Type B pancreatic cell (in vitro differentiated cells): Measurements from ENCODE around the gene VCX2. TPM values are rescaled to one million over a fixed set of nuclear protein-coding genes. Genes with fewer than 3 reads are reported as not detected.
"Not testable (repeated sequence)": the region's sequence is repeated elsewhere in the genome, so short reads cannot be mapped to it uniquely, and the experiment has no call there.

Experiments used
- DNase-seq: peaks from one replicate; pipeline ENCODE4 v3.0.0; 2021; ENCODE audit warnings: mixed read lengths; ENCODE audit not compliant: unreplicated experiment; ENCODE audit errors: extremely low spot score
- H3K27ac Mint-ChIP-seq: 2 replicates; pipeline ENCODE4 v1.8.0; 2021; ENCODE audit warnings: mild to moderate bottlenecking, mixed read lengths
- H3K27me3 Mint-ChIP-seq: 2 replicates; pipeline ENCODE4 v1.8.0; 2021; ENCODE audit warnings: mixed read lengths
- H3K36me3 Mint-ChIP-seq: 2 replicates; pipeline ENCODE4 v1.8.0; 2021; ENCODE audit warnings: mixed read lengths
- H3K4me1 Mint-ChIP-seq: one replicate; pipeline ENCODE4 v1.8.0; 2021; ENCODE audit warnings: mixed read lengths; ENCODE audit not compliant: unreplicated experiment
- H3K4me3 Mint-ChIP-seq: 2 replicates; pipeline ENCODE4 v1.8.0; 2021; ENCODE audit warnings: mild to moderate bottlenecking, mixed read lengths
- H3K9me3 Mint-ChIP-seq: 2 replicates; pipeline ENCODE4 v1.8.0; 2021; ENCODE audit warnings: mixed read lengths
- total RNA-seq: library from RNA; stranded (reverse); gene quantifications from 2 replicates; pipeline ENCODE4 v1.2.1, GENCODE V29; 2021; ENCODE audit warnings: low replicate concordance
- TF ChIP-seq, protein P1 (sequence below): fragments of 200-600 bp; sonication (generic); conservative IDR thresholded peaks from 2 replicates; pipeline ENCODE4 v1.5.0; 2021; ENCODE audit warnings: antibody characterized with exemption, mild to moderate bottlenecking

VCX2 gene
- total RNA-seq, 1 donor from 2014 or later: not detected

DNA sequence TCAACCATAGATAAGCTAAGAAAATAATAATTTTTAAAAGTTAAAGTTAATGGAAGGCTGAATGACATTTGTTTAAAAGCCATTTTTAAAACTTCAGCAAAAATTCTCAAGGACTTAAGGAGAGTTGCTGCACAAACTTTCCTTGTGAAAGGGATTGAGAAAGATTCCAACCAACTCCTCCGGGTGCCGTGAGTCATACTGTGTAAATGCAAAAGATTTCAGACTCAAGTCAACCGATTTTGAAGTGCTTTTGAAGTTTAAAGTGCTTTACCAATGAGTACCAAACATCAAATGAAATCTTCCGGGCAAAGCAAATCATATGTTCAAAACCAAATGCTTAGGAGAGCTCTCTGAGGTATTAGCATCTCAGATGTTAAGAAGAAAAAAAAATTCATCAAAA, 31.4 kb downstream of the VCX2 start:
- Mint-ChIP-seq H3K4me1 (peaks cover 10% of the 10 kb centered on the region), H3K4me3 (no peak overlapping the region), H3K27me3 (no peaks in the 10 kb centered on the region), H3K36me3 (no peaks in the 10 kb centered on the region), H3K27ac (no peak overlapping the region), H3K9me3 (peaks cover 7% of the 10 kb centered on the region)
- no peak for DNase-seq
- TF ChIP-seq, protein P1, sequence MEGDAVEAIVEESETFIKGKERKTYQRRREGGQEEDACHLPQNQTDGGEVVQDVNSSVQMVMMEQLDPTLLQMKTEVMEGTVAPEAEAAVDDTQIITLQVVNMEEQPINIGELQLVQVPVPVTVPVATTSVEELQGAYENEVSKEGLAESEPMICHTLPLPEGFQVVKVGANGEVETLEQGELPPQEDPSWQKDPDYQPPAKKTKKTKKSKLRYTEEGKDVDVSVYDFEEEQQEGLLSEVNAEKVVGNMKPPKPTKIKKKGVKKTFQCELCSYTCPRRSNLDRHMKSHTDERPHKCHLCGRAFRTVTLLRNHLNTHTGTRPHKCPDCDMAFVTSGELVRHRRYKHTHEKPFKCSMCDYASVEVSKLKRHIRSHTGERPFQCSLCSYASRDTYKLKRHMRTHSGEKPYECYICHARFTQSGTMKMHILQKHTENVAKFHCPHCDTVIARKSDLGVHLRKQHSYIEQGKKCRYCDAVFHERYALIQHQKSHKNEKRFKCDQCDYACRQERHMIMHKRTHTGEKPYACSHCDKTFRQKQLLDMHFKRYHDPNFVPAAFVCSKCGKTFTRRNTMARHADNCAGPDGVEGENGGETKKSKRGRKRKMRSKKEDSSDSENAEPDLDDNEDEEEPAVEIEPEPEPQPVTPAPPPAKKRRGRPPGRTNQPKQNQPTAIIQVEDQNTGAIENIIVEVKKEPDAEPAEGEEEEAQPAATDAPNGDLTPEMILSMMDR: no peak

GRCh38 chrX:8138252-8138651, 32.8 kb downstream of the VCX2 start:
- Mint-ChIP-seq H3K27ac (no peak overlapping the region), H3K4me3 (no peak overlapping the region), H3K4me1 (peaks cover 10% of the 10 kb centered on the region), H3K36me3 (no peaks in the 10 kb centered on the region), H3K9me3 (peaks cover 11% of the 10 kb centered on the region), H3K27me3 (no peaks in the 10 kb centered on the region)
- TF ChIP-seq, protein P1: no peak
- DNase-seq: no peak

DNA sequence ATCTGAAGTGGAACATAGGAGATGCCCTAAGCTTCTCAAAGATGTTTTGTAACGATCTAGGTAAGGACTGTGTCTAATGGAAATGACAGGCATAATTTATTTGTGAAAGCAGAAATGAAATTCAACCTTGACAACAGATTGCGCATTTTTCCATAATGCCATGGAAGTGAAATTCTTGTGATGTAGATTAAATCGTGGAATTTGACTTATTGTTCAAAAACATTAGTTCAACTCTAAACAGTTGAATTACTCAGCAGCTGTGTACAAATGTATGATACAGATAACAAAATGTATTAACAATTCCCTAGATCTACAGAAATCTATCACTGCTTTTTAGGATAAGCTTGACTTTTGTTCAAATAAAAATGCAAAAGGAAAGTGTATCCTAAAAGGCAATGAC, 44.4 kb downstream of the VCX2 start:
- H3K36me3 Mint-ChIP-seq: no peaks in the 10 kb centered on the region
- no peak overlapping the region for H3K4me3 Mint-ChIP-seq
- H3K9me3 Mint-ChIP-seq: no peaks in the 10 kb centered on the region
- no peak overlapping the region for H3K27ac Mint-ChIP-seq
- TF ChIP-seq, protein P1: no peak
- peaks cover 10% of the 10 kb centered on the region for H3K27me3 Mint-ChIP-seq
- H3K4me1 Mint-ChIP-seq: no peaks in the 10 kb centered on the region
- no peak for DNase-seq

GRCh38 chrX:8126092-8126491, 45.0 kb downstream of the VCX2 start:
- no peak overlapping the region for H3K4me3 Mint-ChIP-seq
- no peaks in the 10 kb centered on the region for H3K4me1 Mint-ChIP-seq
- no peak overlapping the region for H3K27ac Mint-ChIP-seq
- H3K27me3 Mint-ChIP-seq: peaks cover 10% of the 10 kb centered on the region
- no peaks in the 10 kb centered on the region for H3K9me3 Mint-ChIP-seq
- no peaks in the 10 kb centered on the region for H3K36me3 Mint-ChIP-seq
- no peak for DNase-seq
- TF ChIP-seq, protein P1: no peak

GRCh38 chrX:8125566-8125965, 45.5 kb downstream of the VCX2 start:
- Mint-ChIP-seq H3K36me3 (no peaks in the 10 kb centered on the region), H3K27me3 (peaks cover 10% of the 10 kb centered on the region), H3K4me1 (no peaks in the 10 kb centered on the region), H3K9me3 (no peaks in the 10 kb centered on the region), H3K27ac (no peak overlapping the region), H3K4me3 (no peak overlapping the region)
- TF ChIP-seq, protein P1: no peak
- no peak for DNase-seq

GRCh38 chrX:8122538-8122937, 48.5 kb downstream of the VCX2 start:
- H3K36me3 Mint-ChIP-seq: no peaks in the 10 kb centered on the region
- H3K27ac Mint-ChIP-seq: no peak overlapping the region
- H3K4me1 Mint-ChIP-seq: no peaks in the 10 kb centered on the region
- no peak for DNase-seq
- H3K4me3 Mint-ChIP-seq: no peak overlapping the region
- TF ChIP-seq, protein P1: no peak
- H3K9me3 Mint-ChIP-seq: no peaks in the 10 kb centered on the region
- no peaks in the 10 kb centered on the region for H3K27me3 Mint-ChIP-seq

GRCh38 chrX:8121391-8121790, 49.7 kb downstream of the VCX2 start:
- not testable (repeated sequence) for DNase-seq, H3K27ac Mint-ChIP-seq, H3K4me1 Mint-ChIP-seq, H3K36me3 Mint-ChIP-seq, H3K4me3 Mint-ChIP-seq, H3K9me3 Mint-ChIP-seq, H3K27me3 Mint-ChIP-seq
